K562 (cell line): ENCODE results near the gene MYLK3. TPM values are rescaled to one million over a fixed set of nuclear protein-coding genes. Genes with fewer than 3 reads are reported as not detected.
A peak's percentile ranks its signal among the peaks of the same experiment; 100 is the strongest.

Source experiments
- CBFA2T2 ChIP-seq: fragments of 450-650 bp; conservative IDR thresholded peaks from 2 replicates; pipeline ENCODE4 v1.6.1; 2017; ENCODE audit warnings: mild to moderate bottlenecking
- ETV1 ChIP-seq: fragments of 450-650 bp; conservative IDR thresholded peaks from 2 replicates; pipeline ENCODE4 v1.6.1; 2016; ENCODE audit warnings: missing genetic modification characterization, control low read depth, low read depth, missing compliant biosample characterization
- FIP1L1 ChIP-seq: fragments of 200-400 bp; formaldehyde crosslinking; IDR thresholded peaks from 2 replicates; pipeline ENCODE4 v1.6.1; 2018; ENCODE audit warnings: mild to moderate bottlenecking, low read depth, low read length; ENCODE audit not compliant: poor library complexity, severe bottlenecking
- GABPB2 ChIP-seq: fragments of 250-450 bp; sonication (Bioruptor Pico); conservative IDR thresholded peaks from 2 replicates; pipeline ENCODE4 v1.5.1; 2021; ENCODE audit warnings: mild to moderate bottlenecking
- IFI16 ChIP-seq: fragments of 250-450 bp; sonication (Bioruptor Pico); IDR thresholded peaks from 2 replicates; pipeline ENCODE4 v2.1.2; 2022; ENCODE audit warnings: mild to moderate bottlenecking, inconsistent platforms
- RFX7 ChIP-seq: fragments of 250-450 bp; sonication (Bioruptor Pico); IDR thresholded peaks from 2 replicates; pipeline ENCODE4 v1.5.1; 2021; ENCODE audit warnings: mild to moderate bottlenecking
- SIN3B ChIP-seq: fragments of 450-650 bp; IDR thresholded peaks from 2 replicates; pipeline ENCODE4 v1.6.1; 2017; ENCODE audit warnings: low read depth, mild to moderate bottlenecking, moderate library complexity
- SOX6 ChIP-seq: fragments of 450-650 bp; IDR thresholded peaks from 2 replicates; pipeline ENCODE4 v1.6.1; 2014; ENCODE audit warnings: mild to moderate bottlenecking
- TARDBP ChIP-seq: fragments of 450-650 bp; IDR thresholded peaks from 2 replicates; pipeline ENCODE4 v1.6.1; 2016
- THAP12 ChIP-seq: fragments of 250-450 bp; sonication (Bioruptor Pico); IDR thresholded peaks from 2 replicates; pipeline ENCODE4 v1.9.0; 2021; ENCODE audit warnings: mild to moderate bottlenecking, inconsistent platforms
- ZC3H8 ChIP-seq: fragments of 450-650 bp; IDR thresholded peaks from 2 replicates; pipeline ENCODE4 v1.6.1; 2017
- ZNF436 ChIP-seq: fragments of 250-450, 450-650 bp; sonication (Bioruptor Pico); formaldehyde crosslinking; IDR thresholded peaks from 2 replicates; pipeline ENCODE4 v1.7.0; 2020; ENCODE audit warnings: mild to moderate bottlenecking
- ZNF444 ChIP-seq: fragments of 250-450 bp; sonication (Bioruptor Pico); IDR thresholded peaks from 2 replicates; pipeline ENCODE4 v1.4.0; 2020; ENCODE audit warnings: mild to moderate bottlenecking, moderate library complexity
- ZNF518B ChIP-seq: fragments of 250-450 bp; sonication (Bioruptor Pico); IDR thresholded peaks from 2 replicates; pipeline ENCODE4 v1.5.0; 2021; ENCODE audit warnings: mild to moderate bottlenecking, moderate library complexity
- ZNF699 ChIP-seq: fragments of 250-450 bp; sonication (Bioruptor Pico); IDR thresholded peaks from 2 replicates; pipeline ENCODE4 v1.8.0; 2021; ENCODE audit warnings: mild to moderate bottlenecking, moderate library complexity; ENCODE audit not compliant: insufficient replicate concordance
- ZNF778 ChIP-seq: fragments of 450-650 bp; formaldehyde crosslinking; IDR thresholded peaks from 2 replicates; pipeline ENCODE4 v1.4.0; 2020; ENCODE audit warnings: mild to moderate bottlenecking, moderate library complexity
- polyA plus RNA-seq, 8 experiments: library from polyadenylated mRNA; depleted of rRNA in 4 of 8; stranded (reverse) in 5 of 8; unstranded in 3 of 8; fragments of >200 nt; fragmentation: Nextera tagmentation in 2 of 8; fragmentation: Illumina TruSeq in 1 of 8; extraction: Ambion mirVana in 2 of 8; extraction: Trizol in 1 of 8; gene quantifications; 2 replicates each; pipeline versions ENCODE4 v1.2.1 to v1.2.3, GENCODE V29; 2011 to 2014; ENCODE audit warnings: inconsistent platforms in 1 of 8, missing spikeins in 1 of 8
- total RNA-seq, 7 experiments: library from RNA; depleted of rRNA in 6 of 7; stranded (reverse); fragments of >200 nt in 6 of 7; fragmentation: Illumina TruSeq in 2 of 7; extraction: Trizol in 2 of 7; gene quantifications; 2 replicates each; pipeline versions ENCODE4 v1.2.1 to v1.2.3, GENCODE V29; 2011 to 2021; ENCODE audit warnings: low replicate concordance in 1 of 7
- TF ChIP-seq, protein P1 (sequence below): fragments of 200-400 bp; formaldehyde crosslinking; IDR thresholded peaks from 2 replicates; pipeline ENCODE4 v1.6.1; 2017; ENCODE audit warnings: mild to moderate bottlenecking, low read depth, low read length, moderate library complexity
- TF ChIP-seq, protein P2 (sequence below): fragments of 450-650 bp; formaldehyde crosslinking; IDR thresholded peaks from 2 replicates; pipeline ENCODE4 v1.4.0; 2020; ENCODE audit warnings: mild to moderate bottlenecking

Gene MYLK3
- total and polyA plus RNA-seq, 9 of the 15 experiments (the other 6 are each of a cell fraction or from before 2014, with no cell fraction given) = 0.69 to 10.7 (median 4.7) TPM

DNA sequence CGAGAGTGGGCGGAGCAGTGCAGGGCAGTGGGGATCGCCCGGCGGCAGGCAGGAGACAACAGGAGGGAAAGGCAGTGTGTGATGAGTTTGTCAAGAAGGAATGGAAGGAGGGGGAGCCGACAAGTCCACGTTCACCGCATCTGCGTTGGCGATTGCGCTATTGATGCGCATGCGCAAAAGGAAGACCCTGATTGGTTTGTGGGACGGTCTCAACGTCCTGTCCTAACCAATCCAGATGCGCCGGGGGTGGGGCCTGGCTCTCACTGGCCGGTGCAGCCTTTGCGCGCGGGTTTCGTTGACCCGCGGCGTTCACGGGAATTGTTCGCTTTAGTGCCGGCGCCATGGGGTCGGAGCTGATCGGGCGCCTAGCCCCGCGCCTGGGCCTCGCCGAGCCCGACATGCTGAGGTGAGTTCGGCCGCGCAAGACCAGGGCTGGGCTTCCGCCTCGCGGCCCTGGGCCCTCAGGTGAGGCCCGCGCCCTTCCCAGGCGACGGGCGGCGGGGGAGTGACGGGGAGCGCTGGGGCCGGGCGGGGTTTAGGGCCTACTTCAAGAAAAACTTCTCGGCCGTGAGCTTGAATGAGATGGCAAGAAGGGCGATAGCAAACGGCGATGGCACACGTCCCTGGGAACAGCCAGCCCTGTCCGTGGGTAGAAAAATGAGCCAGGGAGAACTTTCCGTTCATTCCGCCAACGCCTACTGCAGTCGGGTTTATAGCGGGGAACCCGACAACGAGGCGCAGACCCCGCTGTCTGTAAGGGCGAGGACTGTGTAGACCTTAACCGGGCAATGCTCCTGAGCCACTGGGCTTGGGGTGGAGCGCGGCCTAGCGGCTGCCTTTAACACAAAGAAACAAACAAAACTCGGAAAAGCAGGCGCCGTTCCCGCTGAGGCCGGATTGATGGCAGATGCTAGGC, 58.5 kb downstream of the MYLK3 start, which contains the start of gene ORC6 (continued):
- peak; percentile 45; the same call in 1 of the 2 replicates for TF ChIP-seq SIN3B
- peak; percentile 36 for TF ChIP-seq FIP1L1
- TF ChIP-seq ZNF436 = no peak
- TF ChIP-seq TARDBP = no peak
- TF ChIP-seq, protein P1, sequence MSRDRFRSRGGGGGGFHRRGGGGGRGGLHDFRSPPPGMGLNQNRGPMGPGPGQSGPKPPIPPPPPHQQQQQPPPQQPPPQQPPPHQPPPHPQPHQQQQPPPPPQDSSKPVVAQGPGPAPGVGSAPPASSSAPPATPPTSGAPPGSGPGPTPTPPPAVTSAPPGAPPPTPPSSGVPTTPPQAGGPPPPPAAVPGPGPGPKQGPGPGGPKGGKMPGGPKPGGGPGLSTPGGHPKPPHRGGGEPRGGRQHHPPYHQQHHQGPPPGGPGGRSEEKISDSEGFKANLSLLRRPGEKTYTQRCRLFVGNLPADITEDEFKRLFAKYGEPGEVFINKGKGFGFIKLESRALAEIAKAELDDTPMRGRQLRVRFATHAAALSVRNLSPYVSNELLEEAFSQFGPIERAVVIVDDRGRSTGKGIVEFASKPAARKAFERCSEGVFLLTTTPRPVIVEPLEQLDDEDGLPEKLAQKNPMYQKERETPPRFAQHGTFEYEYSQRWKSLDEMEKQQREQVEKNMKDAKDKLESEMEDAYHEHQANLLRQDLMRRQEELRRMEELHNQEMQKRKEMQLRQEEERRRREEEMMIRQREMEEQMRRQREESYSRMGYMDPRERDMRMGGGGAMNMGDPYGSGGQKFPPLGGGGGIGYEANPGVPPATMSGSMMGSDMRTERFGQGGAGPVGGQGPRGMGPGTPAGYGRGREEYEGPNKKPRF = no peak
- no peak for TF ChIP-seq ZC3H8
- no peak for TF ChIP-seq ZNF778 (CRISPR knock-in tag)
- TF ChIP-seq ETV1 (tag) = no peak
- TF ChIP-seq RFX7 (CRISPR knock-in tag) = no peak
- no peak for TF ChIP-seq ZNF444 (CRISPR knock-in tag)
- TF ChIP-seq GABPB2 (CRISPR knock-in tag) = no peak; the same call in 1 of the 2 replicates
- no peak for TF ChIP-seq ZNF518B (CRISPR knock-in tag)
- TF ChIP-seq IFI16 (CRISPR knock-in tag) = no peak
- no peak for TF ChIP-seq ZNF699 (CRISPR knock-in tag)
- no peak for TF ChIP-seq CBFA2T2
- TF ChIP-seq, protein P2, sequence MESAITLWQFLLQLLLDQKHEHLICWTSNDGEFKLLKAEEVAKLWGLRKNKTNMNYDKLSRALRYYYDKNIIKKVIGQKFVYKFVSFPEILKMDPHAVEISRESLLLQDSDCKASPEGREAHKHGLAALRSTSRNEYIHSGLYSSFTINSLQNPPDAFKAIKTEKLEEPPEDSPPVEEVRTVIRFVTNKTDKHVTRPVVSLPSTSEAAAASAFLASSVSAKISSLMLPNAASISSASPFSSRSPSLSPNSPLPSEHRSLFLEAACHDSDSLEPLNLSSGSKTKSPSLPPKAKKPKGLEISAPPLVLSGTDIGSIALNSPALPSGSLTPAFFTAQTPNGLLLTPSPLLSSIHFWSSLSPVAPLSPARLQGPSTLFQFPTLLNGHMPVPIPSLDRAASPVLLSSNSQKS (CRISPR knock-in tag) = no peak
- no peak for TF ChIP-seq SOX6
- 0 out of 2 replicates have a peak, but pooled peaks have one; percentile 10 for TF ChIP-seq THAP12 (CRISPR knock-in tag)
